ENCODE measurements around the gene PLK3. TPM values are rescaled to one million over a fixed set of nuclear protein-coding genes. Genes with fewer than 3 reads are reported as not detected.

Gene PLK3
- total and polyA plus RNA-seq, 9 of the 15 experiments (the other 6 are each of a cell fraction or from before 2014, with no cell fraction given): 0.52 to 22.7 (median 11.0) TPM

DNA sequence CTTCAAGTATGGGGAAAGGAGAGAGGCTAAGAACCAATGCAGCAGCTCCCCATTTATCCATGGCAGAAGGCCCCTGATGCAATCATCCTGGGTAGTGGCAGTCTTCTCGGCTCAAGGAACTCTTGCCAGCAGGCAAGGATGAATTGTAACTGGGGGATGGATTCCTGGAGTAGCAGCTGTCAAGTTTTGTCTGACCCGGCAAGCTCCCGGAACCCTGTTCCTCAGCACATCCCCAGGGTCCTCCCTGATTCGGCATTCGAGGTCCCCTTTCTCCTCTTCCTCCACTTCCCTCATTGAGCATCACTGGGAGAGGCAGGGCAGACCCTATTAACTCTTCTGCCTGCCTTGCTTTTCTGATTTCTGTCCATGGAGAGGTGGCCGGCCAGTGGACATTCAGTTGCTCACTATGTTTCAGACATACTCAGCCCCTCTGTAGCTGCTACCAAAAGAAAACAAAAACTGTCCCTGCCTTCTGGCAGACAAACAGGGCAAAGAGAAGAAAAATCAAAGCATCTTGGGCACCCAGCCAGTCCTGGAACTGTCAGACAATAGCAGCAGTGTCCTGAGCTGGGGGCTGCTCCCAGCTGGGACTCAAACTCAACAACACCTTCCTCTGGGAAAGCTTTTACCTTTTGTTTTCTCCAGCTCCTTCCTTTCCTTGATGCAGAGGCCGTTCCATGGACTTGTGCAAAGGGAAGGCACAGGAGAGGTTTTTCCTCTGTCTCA is 48.4 kb downstream of the PLK3 start:
- H3K4me2 ChIP-seq (ENCODE audit: insufficient read depth, low read length): no peak overlapping the region
- CTCF ChIA-PET (ENCODE audit: low intra/inter-chr PET ratio): no interaction called here
- H3K9me1 ChIP-seq (ENCODE audit: control insufficient read depth, insufficient read depth, low read length): no peaks in the 10 kb centered on the region
- H3K36me3 ChIP-seq (ENCODE audit: control insufficient read depth, insufficient read depth, low read length): peaks cover 24% of the 10 kb centered on the region; the same call in 2 of the 3 replicates
- H3K4me3 ChIP-seq: no peak overlapping the region
- H2AFZ ChIP-seq (ENCODE audit: low read depth, low read length): no peak overlapping the region
- H3K27me3 ChIP-seq (ENCODE audit: control insufficient read depth in 2 of 2, insufficient read depth in 2 of 2, low read length in 2 of 2): no peaks in the 10 kb centered on the region
- no TSS peak for BruUV-seq (replicated peaks)
- H3K27ac ChIP-seq (ENCODE audit: extremely low read depth, low read depth, low read length): no peak overlapping the region
- H3K79me2 ChIP-seq (ENCODE audit: control insufficient read depth, insufficient read depth, low read length): no peaks in the 10 kb centered on the region
- intact Hi-C loops (cut with micrococcal nuclease) (no loop called here), in situ Hi-C loops (cut with MboI) (no loop called here)
- H4K20me1 ChIP-seq (replicated peaks; ENCODE audit: control insufficient read depth, insufficient read depth, low read length): no peaks in the 10 kb centered on the region
- no peaks in the 10 kb centered on the region for H3K9me3 ChIP-seq (replicated peaks; ENCODE audit: control insufficient read depth, insufficient read depth, low read depth, low read length)
- POLR2A ChIA-PET: interaction anchor here (0.5 to 4.1 kb wide), 11 partner anchors 10 to 238 kb away, joined by 3 to 16 read pairs (median 3); partner anchors contain the start of genes PLK3 and RNU5D-1
- peaks cover 0 to 1% of the 10 kb centered on the region in 2 experiments; a peak in 2 of 5 replicates for H3K4me1 ChIP-seq (replicated peaks in 1 of 2; ENCODE audit: control insufficient read depth in 2 of 2, insufficient read depth in 2 of 2, low read length in 2 of 2)
- no peak for ATAC-seq
- FAIRE-seq: no peak
- H3K9ac ChIP-seq (ENCODE audit: insufficient read depth in 1 of 2, low read depth in 2 of 2, low read length in 2 of 2): no peak overlapping the region
- no peak for DNase-seq (ENCODE audit: extremely low read depth in 1 of 4, low spot score in 3 of 4)
- 83% methylated on average over 7 of the region's 7 CpGs for WGBS (ENCODE audit: insufficient coverage, low coverage, missing lambda C conversion rate)
- TF ChIP-seq ZSCAN32 (CRISPR knock-in tag; IDR thresholded peaks at IDR 0.05) (no peak), ZBTB8A (IDR thresholded peaks at IDR 0.05; ENCODE audit: partially characterized antibody) (no peak), HMGN3 (IDR thresholded peaks at IDR 0.05; ENCODE audit: borderline replicate concordance, extremely low read depth, insufficient read length, low read depth, low read length) (no peak), FOS (IDR thresholded peaks at IDR 0.05; ENCODE audit: extremely low read depth, insufficient read length) (no peak), SPI1 (IDR thresholded peaks at IDR 0.05; ENCODE audit: borderline replicate concordance, low read depth, low read length) (no peak), HNRNPH1 (optimal IDR thresholded peaks at IDR 0.05; ENCODE audit: low read depth, low read length) (no peak), SUPT5H (IDR thresholded peaks at IDR 0.05) (no peak), TRIM28 (IDR thresholded peaks at IDR 0.05) (no peak), ZNF184 (CRISPR knock-in tag; IDR thresholded peaks at IDR 0.05) (no peak), PRMT5 (CRISPR knock-in tag; IDR thresholded peaks at IDR 0.05) (no peak), CBX8 (IDR thresholded peaks at IDR 0.05; ENCODE audit: borderline replicate concordance, extremely low read depth, low read depth, low read length, poor library complexity, severe bottlenecking) (no peak), ILK (tag; IDR thresholded peaks at IDR 0.05; ENCODE audit: borderline replicate concordance, low read depth) (no peak)
- TF ChIP-seq, protein P1, sequence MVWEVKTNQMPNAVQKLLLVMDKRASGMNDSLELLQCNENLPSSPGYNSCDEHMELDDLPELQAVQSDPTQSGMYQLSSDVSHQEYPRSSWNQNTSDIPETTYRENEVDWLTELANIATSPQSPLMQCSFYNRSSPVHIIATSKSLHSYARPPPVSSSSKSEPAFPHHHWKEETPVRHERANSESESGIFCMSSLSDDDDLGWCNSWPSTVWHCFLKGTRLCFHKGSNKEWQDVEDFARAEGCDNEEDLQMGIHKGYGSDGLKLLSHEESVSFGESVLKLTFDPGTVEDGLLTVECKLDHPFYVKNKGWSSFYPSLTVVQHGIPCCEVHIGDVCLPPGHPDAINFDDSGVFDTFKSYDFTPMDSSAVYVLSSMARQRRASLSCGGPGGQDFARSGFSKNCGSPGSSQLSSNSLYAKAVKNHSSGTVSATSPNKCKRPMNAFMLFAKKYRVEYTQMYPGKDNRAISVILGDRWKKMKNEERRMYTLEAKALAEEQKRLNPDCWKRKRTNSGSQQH (CRISPR knock-in tag; IDR thresholded peaks at IDR 0.05): no peak
- TF ChIP-seq, protein P2, sequence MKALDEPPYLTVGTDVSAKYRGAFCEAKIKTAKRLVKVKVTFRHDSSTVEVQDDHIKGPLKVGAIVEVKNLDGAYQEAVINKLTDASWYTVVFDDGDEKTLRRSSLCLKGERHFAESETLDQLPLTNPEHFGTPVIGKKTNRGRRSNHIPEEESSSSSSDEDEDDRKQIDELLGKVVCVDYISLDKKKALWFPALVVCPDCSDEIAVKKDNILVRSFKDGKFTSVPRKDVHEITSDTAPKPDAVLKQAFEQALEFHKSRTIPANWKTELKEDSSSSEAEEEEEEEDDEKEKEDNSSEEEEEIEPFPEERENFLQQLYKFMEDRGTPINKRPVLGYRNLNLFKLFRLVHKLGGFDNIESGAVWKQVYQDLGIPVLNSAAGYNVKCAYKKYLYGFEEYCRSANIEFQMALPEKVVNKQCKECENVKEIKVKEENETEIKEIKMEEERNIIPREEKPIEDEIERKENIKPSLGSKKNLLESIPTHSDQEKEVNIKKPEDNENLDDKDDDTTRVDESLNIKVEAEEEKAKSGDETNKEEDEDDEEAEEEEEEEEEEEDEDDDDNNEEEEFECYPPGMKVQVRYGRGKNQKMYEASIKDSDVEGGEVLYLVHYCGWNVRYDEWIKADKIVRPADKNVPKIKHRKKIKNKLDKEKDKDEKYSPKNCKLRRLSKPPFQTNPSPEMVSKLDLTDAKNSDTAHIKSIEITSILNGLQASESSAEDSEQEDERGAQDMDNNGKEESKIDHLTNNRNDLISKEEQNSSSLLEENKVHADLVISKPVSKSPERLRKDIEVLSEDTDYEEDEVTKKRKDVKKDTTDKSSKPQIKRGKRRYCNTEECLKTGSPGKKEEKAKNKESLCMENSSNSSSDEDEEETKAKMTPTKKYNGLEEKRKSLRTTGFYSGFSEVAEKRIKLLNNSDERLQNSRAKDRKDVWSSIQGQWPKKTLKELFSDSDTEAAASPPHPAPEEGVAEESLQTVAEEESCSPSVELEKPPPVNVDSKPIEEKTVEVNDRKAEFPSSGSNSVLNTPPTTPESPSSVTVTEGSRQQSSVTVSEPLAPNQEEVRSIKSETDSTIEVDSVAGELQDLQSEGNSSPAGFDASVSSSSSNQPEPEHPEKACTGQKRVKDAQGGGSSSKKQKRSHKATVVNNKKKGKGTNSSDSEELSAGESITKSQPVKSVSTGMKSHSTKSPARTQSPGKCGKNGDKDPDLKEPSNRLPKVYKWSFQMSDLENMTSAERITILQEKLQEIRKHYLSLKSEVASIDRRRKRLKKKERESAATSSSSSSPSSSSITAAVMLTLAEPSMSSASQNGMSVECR (CRISPR knock-in tag; IDR thresholded peaks at IDR 0.05): no peak
- TF ChIP-seq, protein P3, sequence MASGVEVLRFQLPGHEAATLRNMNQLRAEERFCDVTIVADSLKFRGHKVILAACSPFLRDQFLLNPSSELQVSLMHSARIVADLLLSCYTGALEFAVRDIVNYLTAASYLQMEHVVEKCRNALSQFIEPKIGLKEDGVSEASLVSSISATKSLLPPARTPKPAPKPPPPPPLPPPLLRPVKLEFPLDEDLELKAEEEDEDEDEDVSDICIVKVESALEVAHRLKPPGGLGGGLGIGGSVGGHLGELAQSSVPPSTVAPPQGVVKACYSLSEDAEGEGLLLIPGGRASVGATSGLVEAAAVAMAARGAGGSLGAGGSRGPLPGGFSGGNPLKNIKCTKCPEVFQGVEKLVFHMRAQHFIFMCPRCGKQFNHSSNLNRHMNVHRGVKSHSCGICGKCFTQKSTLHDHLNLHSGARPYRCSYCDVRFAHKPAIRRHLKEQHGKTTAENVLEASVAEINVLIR (CRISPR knock-in tag; IDR thresholded peaks at IDR 0.05): no peak
